ENCODE data around the gene FAM120A.
"Not testable (repeated sequence)": the region's sequence is repeated elsewhere in the genome, so short reads cannot be mapped to it uniquely, and the experiment has no call there.

FAM120A gene

DNA sequence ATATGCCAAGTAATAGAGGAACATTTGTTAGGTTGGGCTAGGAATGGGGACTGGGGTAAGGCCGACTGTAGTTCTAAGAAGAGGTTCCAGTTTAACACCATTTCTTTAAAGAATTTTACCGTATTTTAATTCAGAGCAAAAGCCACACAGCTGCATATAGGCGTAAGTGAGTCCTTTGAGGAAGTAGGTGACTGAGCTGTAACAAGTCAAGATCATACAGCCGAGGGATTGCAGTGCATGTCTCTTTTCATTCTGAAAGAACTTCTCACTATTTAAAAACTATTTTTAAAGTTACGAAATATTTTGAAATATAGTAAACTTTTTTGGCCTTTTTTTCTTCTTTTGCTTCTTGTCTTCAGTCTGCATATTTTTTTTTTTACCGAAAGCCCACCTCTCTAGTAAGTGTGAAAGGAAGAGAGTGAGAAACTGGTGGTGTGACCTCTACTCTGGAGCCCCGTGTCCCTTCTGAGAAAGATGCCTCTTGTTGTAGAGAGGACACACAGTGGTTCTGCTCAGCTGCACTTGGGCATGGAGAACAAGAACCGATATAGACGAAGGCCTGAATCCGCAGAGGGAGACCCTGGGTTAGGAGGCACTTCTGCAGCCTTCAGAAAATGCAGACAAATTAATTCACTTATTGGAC lies 60.8 kb downstream of the FAM120A start:
- DNase-seq, result not testable (repeated sequence)

DNA sequence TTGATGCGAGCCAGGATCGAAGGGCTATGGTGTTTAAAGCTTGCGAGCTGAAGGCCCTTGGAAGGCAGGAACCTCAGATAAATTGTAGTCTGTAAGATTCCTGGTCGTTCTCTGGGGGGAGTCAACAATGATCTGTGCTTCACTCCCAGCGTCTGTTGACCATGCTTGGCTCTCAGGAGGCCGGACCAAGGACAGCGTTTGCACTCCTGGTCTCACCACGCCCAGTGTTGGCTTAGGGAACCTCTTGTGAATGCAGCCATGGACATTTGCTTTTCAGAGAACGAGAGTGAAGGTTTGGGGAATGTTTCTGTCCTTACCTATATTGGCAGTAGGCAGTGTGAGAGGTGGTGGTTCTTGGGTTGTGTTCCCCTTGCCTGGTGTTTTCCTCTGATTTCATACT lies 62.1 kb downstream of the FAM120A start:
- DNase-seq, result no peak

GRCh38 chr9:93517331-93517730 lies 65.8 kb downstream of the FAM120A start:
- DNase-seq, result no peak

DNA sequence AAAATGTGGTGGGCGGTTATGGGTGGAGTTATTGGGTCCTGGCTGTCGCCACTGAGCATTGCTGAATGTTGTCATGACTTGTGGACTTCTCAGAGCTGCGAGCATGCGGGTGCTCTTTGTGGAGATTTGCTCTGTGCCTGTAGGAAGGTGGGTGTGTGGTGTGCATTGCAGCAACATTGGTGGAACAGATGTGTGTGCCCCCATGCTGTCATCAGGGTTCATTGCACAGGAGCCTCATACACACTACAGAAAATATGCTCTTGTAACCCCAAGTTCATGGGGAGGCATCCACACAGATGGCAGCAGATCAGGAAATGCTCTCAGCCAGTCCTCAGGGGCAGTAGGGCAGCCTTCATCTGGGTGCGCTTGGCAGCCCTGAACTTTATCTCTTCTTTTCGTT lies 69.0 kb downstream of the FAM120A start:
- no peak for DNase-seq

DNA sequence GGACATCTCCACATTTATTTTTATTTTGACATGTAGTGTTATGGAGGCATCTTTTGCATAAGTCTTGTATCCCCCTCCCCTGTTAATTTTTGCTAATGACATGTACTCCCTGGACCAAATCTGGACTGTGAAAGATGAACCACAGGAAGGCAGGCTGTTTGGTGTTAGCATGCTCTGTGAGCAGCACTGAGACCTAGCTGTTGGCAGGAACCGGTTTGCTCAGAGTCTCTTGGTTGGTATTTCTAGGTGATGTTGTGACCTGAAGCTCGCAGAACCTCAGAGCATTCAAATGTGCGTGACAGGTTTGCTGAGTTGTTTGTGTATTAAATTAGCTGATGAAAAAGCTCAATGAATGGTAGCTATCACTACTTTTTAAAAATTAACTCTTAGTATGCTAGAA lies 71.3 kb downstream of the FAM120A start:
- DNase-seq, result no peak

DNA sequence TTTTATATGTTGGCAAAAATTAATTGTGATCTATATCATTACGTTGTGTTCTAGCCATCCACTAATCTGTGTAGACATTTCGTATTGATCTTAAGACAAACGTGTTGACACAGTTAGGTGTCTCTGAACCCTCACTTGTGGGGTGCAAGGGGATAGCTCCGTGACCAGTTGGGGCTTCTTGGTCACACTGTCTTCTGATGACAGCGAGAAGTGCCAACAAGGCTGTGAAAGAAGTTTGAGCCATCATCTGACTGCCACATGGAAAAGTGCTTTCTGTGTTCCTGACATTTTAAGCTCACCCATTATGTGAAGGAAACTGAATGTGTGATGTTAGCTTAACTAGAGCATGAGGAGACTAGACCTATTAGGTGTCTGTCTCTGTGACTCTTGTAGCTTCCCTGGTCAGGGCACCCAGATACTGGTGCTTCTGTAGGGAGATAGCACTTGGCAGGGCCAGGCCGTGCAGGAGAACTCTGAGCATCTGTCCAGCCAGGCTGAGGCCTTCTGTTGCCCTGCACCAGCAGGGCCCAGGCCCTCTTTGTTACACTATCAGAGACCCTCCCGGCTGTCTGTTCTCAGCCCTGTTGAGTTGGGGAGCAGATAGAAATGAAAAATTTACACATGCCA lies 72.1 kb downstream of the FAM120A start:
- no peak for DNase-seq

DNA sequence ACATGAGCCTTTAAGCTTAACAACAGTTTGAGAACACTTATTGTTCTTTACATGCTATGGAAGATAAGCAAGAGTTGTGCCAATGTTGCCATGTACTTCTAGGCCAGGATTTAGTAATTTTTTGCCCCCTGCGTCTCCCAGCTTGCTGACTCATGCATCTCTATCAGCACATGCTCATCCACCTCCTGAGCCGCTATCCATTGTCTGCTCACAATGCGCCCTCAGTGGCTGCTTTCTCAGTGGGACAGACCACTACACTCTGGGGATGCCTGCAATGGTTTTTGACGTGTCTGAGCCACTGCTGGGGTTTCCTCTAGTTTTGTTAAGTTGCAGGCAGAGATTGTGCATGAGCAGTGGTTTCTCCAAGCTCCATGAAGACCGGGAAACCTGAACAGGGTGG lies 74.0 kb downstream of the FAM120A start:
- DNase-seq, result no peak

DNA sequence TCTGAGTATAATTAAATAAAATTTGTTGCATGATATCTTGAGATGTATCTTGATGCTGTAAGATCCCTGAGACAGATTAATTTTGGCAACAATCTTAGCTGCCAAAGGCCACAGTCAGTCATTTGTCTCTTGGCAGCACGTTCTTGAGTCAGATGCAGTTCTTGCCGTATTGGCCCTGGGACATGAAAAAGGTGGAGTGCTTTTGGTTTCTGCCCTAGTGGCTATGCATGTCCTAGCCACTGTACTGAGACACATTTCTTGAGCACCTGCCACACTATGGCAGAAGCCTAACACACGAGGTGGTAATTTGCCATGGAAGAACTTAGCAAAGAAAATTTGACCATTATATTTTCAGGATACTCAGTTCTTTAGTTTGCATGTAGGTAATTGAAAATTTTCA lies 79.9 kb downstream of the FAM120A start:
- no peak for DNase-seq

GRCh38 chr9:93532141-93532540 lies 80.7 kb downstream of the FAM120A start:
- no peak for DNase-seq

DNA sequence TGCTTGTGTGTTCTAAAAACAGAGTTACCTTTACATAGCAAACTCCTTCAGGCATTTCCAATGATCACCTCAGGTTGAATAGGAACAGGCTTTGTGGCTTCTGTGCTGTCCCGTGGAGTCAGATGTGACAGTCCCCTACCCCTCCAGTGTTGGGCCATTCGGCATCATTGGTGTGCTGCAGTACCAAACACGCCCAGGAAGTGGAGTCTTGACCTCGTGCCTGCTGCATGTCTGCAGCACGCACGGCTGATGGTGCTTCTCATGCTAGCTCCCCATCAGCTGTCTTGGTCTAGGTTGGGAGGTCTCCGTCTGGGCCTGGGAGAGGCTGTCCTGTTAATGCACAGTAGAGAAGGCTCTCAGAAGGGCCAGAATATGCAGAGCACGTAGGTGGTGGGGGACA lies 82.4 kb downstream of the FAM120A start:
- DNase-seq, result no peak

DNA sequence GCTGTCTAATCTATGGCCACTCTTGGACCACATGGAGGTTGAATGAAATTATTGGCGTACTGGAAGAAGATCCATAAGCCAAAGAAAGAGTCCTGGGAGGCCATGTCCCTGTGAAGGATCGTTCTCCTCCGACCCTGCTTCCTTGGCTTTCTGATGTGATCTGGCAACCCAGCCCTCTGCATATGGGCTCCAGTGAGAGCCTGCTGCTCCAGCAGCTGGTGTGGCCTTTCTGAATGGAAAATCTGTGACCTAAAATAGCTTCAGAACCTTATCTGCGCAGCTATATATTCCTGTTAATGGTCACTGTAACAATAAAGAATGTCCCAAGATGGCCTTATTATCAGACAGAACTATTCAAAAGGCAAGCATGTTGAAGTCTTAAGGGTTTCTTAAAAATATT lies 84.7 kb downstream of the FAM120A start:
- DNase-seq, result no peak

- no peak for DNase-seq
These were observed 85.4 kb downstream of the FAM120A start for GRCh38 chr9:93536874-93537273.

GRCh38 chr9:93540305-93540704 lies 88.8 kb downstream of the FAM120A start:
- no peak for DNase-seq

DNA sequence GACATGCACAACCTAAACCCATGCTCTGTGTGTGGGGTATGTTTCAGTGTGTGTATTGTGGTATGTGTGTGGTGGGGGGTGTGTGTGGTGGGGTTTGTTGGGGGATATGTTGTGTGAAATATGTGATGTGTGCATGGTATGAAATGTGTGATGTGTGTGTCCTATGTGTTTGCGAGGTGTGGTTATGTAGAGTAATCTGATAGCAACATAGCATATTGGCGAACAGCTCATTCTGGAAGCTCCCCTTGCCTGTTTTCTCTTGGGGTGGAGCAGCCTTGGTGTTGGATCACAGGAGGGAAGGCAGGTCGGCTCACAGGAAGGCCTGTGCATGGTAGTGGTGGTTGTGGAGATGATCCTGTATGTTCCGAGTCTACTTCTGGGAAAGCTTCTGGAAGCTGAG lies 89.5 kb downstream of the FAM120A start:
- no peak for DNase-seq

- no peak for DNase-seq
These were observed 90.3 kb downstream of the FAM120A start for GRCh38 chr9:93541581-93542349.

DNA sequence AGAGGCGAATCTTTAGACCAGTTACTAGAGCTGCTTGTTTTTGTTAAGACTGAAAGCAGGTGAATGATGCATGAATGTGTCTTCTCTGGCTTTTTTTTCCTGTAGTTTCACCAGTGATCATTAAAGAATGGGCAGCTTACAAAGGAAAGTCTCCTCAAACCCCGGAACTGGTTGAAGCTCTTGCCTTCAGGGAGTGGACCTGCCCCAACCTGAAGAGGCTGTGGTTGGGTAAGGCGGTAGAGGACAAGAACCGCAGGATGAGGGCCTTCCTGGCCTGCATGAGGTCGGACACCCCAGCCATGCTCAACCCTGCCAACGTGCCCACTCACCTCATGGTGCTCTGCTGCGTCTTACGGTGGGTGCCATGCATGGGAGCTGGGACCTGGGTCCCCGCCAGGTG lies 91.6 kb downstream of the FAM120A start:
- DNase-seq, result no peak

DNA sequence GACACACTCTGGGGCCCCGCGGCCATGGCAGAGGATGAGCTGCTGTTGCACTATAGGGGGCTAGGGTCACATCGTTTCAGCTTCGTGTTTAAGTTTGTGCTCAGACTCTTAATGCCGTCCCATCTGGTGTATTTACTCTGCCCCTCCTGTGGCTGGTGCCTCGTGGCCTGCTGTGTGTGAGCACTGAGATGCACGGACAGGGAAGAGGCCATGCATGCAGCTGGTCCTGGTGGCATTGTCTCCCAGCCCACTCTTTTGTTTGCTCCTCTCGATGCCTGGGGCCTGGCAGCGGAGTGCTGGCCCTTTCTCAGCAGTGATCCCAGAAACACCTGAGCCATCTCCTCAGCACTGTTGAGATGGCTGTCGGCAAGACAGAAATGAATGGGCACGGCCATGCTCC lies 94.9 kb downstream of the FAM120A start:
- no peak for DNase-seq

DNA sequence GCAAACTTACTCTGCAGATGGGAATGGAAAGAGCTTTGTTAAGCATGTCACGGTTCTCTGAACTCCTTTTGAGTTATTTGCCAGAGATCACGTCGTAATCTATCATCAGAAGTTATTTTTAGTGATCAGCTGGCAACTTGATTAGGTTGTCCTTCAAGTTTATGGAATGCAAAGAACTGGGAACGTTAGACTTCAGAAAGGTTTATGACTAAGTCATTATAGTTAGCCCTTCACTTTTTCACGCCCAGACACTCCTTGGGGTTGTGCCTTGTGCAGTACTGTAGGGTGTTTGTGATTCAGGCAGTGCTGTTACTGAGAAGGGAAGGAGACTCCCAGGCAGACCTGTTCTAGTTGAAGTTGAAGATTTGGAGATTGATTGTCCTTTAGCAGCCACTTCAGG lies 98.1 kb downstream of the FAM120A start:
- DNase-seq, result no peak

DNA sequence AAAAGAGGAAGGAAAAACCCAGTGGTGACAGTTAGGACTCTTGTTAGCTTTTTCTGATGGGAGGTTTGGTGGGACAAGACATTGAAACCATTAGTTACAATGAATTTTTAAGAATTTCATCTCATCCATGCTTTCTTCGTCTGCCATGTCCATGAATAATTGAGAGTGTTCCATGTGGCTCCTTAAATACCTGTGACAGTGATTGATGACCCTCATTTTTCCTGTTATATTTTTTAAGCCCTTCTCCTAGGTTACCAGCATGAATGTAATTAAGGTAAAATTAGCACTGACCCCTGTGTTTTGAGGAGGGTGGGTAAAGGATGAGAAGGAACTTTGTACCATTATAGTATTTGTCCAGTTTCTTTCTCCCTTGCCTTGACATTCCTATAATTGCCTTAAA lies 101.4 kb downstream of the FAM120A start:
- no peak for DNase-seq

DNA sequence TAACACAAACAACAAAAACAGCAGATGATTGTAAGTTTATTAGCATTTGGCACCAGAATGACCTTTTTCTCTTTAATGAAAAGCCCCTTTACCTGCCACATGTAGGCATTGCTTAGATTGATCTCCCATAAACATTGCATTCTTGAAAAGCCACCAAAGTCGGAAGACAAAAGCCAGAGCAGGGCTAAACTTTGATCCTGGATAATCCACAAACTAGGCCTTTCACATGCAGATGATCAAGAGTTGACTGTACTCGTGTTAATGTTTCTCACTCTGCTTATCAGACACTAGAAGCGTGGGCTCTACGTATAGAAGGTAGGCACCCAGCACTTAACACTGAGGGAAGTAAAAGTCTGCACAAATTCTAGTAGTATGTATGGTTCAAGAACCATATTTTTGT lies 103.9 kb downstream of the FAM120A start:
- no peak for DNase-seq

DNA sequence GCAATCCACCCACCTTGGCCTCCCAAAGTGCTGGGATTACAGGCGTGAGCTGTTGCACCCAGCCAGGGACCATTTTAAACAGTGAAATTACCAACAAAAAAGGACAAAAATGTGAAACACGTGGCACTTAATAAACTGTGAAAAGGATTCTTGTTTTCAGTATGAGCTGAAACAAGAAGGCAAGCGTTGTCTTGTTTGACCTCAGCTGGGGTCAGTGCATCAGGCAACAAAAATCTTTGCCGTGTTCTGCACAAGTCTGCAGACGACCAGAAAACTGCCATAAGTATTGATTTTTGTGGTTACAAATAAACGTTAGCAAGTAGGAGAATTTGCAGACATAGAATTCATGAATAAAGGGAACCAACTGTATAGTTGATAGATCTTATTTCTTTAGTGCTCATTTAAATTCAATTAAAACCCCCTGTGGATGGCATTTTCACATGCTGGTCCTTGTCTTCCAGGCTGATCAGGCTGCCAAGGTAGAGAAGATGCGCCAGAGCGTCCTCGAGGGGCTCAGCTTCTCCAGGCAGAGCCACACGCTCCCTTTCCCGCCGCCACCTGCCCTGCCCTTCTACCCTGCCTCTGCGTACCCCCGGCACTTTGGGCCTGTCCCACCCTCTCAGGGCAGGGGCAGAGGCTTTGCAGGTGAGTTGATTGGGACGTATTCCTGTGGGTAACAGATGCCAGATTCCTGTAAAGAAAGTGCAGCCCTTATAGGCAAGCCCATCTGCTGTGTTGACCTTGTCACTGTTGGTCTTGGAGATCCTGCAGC lies 106.1 kb downstream of the FAM120A start:
- no peak for DNase-seq

DNA sequence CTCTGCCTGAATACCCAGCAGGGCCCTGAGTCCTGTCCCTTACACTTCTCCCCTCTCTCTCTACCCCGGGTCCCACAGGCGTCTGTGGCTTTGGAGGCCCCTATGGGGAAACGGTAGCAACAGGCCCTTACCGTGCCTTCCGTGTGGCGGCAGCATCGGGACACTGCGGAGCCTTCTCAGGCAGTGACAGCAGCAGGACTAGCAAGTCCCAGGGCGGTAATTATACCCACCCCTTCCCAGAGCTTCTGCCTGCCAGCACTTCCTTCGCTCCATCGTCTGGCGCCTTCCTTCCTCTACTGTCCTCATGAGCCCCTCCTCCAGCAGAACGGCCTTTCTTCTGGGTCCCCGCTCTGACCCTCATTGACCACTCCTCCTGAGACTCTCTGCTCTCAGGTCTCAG lies 107.0 kb downstream of the FAM120A start:
- no peak for DNase-seq

DNA sequence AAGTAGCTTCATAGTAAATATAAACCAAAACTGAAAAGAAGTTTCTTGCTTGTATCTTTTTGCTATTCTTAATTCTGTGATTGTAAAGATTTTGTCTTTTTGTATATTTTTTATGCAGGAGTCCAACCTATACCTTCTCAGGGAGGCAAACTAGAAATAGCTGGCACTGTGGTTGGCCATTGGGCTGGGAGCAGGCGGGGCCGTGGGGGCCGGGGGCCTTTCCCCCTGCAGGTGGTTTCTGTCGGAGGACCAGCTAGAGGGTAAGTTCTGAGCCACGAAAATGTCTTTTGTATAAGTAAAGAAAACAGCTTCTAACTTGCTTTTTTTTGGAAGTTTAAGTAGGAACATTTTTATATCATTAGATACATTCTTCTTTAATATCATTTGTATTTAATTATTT lies 109.5 kb downstream of the FAM120A start:
- no peak for DNase-seq

DNA sequence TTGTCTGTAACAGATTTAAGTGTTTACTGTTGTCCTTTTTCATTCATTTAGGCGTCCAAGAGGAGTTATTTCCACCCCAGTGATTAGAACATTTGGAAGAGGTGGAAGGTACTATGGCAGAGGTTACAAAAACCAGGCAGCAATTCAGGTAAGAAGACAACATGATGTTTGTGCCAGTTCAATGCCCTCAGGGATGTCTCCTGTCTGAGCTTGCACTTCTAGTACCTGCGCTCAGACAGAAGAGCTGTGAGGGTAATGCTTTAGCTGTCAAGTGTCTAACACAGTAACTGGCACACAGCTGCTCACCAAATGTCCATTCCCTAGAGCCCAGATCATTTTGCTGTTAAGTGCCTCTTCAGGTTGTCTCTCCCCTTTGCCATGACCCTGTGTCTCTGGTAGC lies 110.7 kb downstream of the FAM120A start:
- no peak for DNase-seq

Data from activated naive CD4-positive, alpha-beta T cell treated with anti-CD3 and anti-CD28 coated beads, Interleukin-2, amount 50 U/mL, for 16 hours (primary cell).